D721Med (cell line): ENCODE results near the gene DNAAF9.

ENCODE experiments used
- DNase-seq: peaks from one replicate; pipeline ENCODE4 v3.0.0; 2011; ENCODE audit warnings: low spot score; ENCODE audit not compliant: insufficient read length
- FAIRE-seq: peaks from 2 replicates; lab custom pipeline; 2011; peaks lifted over from hg19 to GRCh38; lab: Jason Lieb, UNC
- TF ChIP-seq, protein P1 (sequence below): IDR thresholded peaks from 2 replicates; pipeline ENCODE4 v1.5.1; 2012; ENCODE audit warnings: mild to moderate bottlenecking, control low read depth; ENCODE audit not compliant: insufficient read depth; ENCODE audit errors: missing control alignments

The DNAAF9 gene

DNA sequence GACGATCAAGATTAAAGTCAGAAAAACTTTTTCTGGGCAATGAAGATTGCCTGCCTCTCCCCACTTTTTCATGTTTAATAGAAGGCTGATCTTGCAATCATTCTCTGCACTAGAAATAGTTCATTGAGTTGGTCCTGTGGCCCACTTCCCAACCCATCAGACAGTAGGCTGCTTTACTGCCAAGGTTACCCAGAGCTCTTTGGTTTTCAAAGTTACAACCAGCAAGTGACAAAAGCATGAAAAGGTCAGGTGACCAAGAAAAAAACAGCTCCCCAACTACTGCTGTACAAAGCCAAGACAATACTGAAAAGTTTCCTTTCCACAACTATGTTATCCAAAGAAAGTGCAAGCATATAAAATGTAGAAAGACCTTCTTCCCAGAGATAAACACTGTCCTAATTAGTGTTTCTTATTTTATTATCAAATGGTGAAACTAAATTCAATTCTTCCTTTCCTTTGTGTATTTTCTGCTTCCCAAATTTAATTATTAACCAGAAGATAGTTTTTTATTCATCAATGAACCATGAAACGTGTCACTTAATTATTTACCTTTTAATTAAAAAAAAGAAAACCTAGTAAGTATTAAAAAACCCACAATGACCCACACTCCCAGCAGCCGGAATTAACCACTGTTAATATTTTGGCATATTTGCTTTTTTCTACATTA is 16.6 kb downstream of the DNAAF9 start:
- DNase-seq (no peak), FAIRE-seq (no peak)
- TF ChIP-seq, protein P1, sequence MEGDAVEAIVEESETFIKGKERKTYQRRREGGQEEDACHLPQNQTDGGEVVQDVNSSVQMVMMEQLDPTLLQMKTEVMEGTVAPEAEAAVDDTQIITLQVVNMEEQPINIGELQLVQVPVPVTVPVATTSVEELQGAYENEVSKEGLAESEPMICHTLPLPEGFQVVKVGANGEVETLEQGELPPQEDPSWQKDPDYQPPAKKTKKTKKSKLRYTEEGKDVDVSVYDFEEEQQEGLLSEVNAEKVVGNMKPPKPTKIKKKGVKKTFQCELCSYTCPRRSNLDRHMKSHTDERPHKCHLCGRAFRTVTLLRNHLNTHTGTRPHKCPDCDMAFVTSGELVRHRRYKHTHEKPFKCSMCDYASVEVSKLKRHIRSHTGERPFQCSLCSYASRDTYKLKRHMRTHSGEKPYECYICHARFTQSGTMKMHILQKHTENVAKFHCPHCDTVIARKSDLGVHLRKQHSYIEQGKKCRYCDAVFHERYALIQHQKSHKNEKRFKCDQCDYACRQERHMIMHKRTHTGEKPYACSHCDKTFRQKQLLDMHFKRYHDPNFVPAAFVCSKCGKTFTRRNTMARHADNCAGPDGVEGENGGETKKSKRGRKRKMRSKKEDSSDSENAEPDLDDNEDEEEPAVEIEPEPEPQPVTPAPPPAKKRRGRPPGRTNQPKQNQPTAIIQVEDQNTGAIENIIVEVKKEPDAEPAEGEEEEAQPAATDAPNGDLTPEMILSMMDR, result no peak

DNA sequence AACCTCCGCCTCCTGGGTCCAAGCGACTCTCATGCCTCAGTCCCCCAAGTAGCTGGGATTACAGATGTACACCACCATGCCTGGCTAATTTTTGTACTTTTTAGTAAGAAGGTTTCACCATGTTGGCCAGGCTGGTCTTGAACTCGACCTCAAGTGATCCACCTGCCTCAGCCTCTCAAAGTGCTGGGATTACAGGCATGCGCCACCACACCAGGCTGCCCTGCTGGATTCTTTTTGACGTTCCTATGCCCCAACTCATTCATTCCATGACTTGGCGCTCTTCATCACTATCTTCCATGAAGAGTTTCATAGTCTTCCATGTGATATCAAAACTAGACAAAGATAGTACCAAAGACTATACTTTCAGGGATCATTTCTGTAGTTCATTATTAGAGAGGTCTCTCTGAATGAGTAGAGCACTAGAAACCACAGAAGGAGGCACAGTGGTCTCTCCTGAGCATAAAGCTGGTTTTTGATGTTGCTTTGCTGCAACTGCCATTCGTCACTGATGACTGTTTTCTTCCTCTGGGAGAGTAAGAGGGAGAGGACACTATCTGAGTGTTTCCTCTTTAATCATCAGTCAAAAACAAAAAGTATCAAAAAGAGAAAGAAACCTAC is 23.5 kb downstream of the DNAAF9 start:
- DNase-seq, result no peak
- FAIRE-seq, result no peak
- TF ChIP-seq, protein P1, result no peak

DNA sequence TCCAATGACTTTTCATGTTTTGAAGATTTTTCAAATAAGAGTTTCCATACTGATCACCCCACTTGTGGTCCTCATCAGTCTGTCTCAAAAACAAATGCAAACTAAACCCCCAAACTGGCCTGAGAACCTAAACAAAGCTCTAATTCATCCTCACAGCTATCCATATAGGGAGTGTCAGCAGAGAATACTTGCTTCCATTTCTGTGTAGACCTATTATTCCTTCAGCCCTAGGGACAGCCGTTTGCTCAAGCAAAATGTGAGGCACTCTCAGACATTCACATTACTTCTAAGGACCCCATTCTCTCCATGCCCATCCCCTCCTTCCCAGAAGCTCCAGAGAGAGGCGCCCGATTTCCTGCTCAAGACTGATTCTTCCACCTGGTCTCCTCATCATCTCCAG is 24.6 kb downstream of the DNAAF9 start:
- DNase-seq (no peak), FAIRE-seq (no peak)
- TF ChIP-seq, protein P1, result no peak

DNA sequence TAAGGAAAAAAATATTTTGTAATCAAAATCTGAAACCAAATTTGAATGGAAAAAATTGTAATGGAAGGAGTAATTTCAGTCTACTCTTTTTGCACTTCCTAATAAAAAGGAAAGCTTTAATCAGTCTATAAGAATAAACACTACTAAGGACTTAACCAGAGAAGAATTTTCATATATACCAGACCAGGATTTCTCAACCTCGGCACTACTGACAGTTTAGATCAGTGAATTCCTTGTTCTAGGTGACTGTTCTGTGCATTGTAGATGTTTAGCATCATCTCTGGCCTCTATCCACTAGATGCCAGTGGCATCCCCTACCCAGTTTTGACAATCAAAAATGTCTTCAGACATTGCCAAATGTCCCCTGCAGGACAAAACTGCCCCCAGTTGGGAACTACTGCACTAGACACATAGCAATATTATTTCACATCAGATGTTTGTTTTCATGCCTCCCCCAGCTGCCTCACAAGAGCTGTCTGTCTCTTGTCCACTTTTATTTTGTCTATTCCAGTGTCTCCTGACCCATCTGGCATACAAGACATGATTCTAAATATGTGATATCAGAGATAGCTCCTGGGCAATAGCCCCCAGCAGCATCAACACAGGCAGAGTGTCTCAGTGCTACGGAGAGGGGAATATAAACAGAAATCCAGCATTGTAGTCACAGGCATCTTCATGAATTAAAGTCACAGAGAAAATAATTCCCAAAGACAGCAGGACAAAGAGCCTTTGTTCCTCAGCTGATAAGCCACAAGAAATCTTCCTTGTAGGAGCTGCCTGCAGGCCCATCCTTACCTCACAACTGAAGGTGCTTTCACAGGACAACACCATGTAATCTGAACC is 27.0 kb downstream of the DNAAF9 start:
- TF ChIP-seq, protein P1, result no peak
- FAIRE-seq (no peak), DNase-seq (no peak)

DNA sequence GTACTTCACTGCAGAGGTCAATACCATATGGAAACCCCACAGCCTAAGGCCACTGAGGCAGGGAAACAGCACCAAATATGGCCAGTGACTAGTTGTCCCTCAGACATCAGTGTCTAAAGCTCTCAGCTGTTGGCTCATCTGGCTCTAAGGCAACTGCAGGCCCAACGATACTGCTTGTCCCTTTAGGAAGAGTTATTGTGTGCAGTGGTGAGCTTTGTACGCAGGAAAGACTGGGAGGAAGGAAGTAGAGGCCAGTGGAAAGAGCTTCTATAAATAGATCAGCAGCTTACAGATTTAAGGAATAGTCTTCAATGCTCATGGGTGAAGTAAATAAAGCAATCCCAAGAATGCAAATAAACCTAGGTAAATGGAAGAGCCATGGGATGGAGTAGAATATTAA is 29.3 kb downstream of the DNAAF9 start:
- DNase-seq, result no peak
- TF ChIP-seq, protein P1, result no peak
- FAIRE-seq, result no peak

DNA sequence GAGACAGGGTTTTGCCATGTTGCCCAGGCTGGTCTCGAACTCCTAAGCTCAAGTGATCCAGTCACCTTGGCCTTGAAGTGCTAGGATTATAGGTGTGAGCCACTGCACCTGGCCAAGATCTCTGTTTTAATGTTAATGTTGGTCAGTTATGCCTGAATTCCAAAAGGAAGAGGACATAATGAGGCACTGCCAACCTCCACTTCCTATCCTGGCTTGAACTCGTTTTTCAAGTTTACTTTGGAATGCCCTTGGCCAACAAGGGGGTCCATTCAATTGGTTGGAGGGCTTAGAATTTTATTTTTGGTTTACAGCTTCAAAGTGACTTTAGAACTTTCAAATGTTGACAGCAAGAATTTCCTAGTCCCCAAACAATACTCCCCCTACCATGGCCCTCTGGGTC is 29.8 kb downstream of the DNAAF9 start:
- FAIRE-seq, result no peak
- DNase-seq, result no peak
- TF ChIP-seq, protein P1, result no peak

DNA sequence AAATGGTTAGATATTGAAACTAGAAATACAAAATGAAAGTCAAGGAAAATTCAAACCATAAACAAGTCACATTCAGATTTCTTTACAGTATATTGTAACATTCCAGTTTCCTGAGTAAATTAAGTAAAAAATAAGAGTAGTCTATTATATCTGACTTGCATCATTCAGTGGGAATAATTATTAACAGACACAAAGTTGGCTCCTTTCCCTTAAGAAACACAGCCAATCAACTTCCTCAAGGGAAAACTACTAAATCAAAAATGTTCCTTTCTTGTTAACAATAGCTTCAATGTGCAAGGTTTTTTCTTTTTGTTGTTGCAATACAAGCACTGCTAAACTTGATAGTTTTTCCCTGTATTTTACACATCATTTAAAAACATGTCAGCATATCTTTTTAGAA is 33.2 kb downstream of the DNAAF9 start:
- no peak for FAIRE-seq
- DNase-seq, result no peak
- TF ChIP-seq, protein P1, result no peak
